Esophagus muscularis mucosa (tissue), 4 donors: ENCODE measurements around the gene TRIM24.
"Not testable (repeated sequence)": the region's sequence is repeated elsewhere in the genome, so short reads cannot be mapped to it uniquely, and the experiment has no call there.

Experiments used
- EP300 ChIP-seq: sonication (generic); formaldehyde crosslinking; IDR thresholded peaks from one replicate; pipeline ENCODE4 v1.6.1; 2017; ENCODE audit warnings: antibody characterized with exemption
- POLR2AphosphoS5 ChIP-seq, 2 donors: sonication (generic); formaldehyde crosslinking; IDR thresholded peaks; one replicate each; pipeline ENCODE4 v1.6.1; 2017; ENCODE audit warnings: antibody characterized with exemption in 2 of 2
- TF ChIP-seq, protein P1 (sequence below), 3 experiments: fragments of 200-600 bp in 2 of 3; fragments of 450-650 bp in 1 of 3; sonication (generic) in 2 of 3; IDR thresholded peaks; one replicate each; pipeline ENCODE4 v1.5.1; 2017 to 2019; ENCODE audit warnings: antibody characterized with exemption in 3 of 3, mild to moderate bottlenecking in 2 of 3, moderate library complexity in 1 of 3

DNA sequence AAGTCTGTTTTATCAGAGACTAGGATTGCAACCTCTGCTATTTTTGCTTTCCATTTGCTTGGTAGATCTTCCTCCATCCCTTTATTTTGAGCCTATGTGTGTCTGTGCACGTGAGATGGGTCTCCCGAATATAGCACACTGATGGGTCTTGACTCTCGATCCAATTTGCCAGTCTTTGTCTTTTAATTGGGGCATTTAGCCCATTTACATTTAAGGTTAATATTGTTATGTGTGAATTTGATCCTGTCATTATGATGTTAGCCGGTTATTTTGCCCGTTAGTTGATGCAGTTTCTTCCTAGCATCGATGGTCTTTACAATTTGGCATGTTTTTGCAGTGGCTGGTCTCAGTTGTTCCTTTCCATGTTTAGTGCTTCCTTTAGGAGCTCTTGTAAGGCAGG is 29.1 kb downstream of the TRIM24 start:
- TF ChIP-seq, protein P1, sequence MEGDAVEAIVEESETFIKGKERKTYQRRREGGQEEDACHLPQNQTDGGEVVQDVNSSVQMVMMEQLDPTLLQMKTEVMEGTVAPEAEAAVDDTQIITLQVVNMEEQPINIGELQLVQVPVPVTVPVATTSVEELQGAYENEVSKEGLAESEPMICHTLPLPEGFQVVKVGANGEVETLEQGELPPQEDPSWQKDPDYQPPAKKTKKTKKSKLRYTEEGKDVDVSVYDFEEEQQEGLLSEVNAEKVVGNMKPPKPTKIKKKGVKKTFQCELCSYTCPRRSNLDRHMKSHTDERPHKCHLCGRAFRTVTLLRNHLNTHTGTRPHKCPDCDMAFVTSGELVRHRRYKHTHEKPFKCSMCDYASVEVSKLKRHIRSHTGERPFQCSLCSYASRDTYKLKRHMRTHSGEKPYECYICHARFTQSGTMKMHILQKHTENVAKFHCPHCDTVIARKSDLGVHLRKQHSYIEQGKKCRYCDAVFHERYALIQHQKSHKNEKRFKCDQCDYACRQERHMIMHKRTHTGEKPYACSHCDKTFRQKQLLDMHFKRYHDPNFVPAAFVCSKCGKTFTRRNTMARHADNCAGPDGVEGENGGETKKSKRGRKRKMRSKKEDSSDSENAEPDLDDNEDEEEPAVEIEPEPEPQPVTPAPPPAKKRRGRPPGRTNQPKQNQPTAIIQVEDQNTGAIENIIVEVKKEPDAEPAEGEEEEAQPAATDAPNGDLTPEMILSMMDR (IDR thresholded peaks at IDR 0.05): not testable (repeated sequence)
- TF ChIP-seq POLR2AphosphoS5 (IDR thresholded peaks at IDR 0.05); EP300: not testable (repeated sequence)
